CD4-positive, alpha-beta T cell treated with Interleukin-1 beta for 1 hour (primary cell): ENCODE data around the gene LTBP1.
A peak's percentile ranks its signal among the peaks of the same experiment; 100 is the strongest.
"Not testable (repeated sequence)": the region's sequence is repeated elsewhere in the genome, so short reads cannot be mapped to it uniquely, and the experiment has no call there.

Experiments used
- DNase-seq, 2 donors: peaks; one replicate each; pipeline ENCODE4 v3.0.0-alpha.2; 2020 to 2022

The LTBP1 gene

DNA sequence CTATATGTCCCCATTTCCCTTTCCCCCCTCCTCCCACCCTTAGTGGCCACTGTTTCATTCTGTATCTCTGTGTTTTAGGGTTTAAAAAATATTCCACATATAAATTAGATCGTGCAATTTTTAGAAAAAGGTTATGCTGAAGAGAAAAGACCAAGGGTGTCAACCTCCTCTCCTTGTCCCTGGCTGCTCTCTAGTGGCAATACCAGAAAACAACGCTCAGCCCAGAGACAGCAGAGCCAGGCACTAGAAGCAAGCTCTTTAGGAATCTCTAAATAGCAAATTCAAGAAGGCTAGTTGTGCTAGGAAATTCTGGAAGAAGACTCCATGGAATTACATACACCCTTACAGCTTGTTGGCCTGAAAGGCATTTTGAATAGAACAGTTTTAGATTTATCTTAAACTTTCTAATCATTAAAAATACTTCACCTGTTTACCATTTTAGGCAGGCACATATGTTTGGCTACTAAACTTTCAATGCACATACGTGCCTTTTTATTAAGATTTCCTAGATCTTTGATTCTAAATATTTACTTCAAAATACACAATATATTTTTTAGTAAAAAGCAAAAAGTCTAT lies 494.6 kb downstream of the LTBP1 start:
- DNase-seq: peak; percentile 2 to 5

DNA sequence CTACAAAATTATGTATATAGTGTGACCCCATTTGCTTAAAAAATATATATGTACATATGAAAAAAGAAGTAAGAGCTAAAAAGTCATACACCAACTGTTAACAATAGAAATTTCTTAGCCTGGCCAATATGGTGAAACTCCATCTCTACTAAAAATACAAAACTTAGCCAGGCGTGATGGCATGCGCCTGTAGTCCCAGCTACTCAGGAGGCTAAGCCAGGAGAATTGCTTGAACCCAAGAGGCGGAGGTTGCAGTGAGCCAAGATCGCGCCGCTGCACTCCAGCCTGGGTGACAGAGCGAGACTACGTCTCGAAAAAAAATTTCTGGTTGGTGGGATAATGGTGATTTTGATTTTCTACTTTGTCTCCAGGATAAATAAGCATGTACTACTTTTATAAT lies 495.3 kb downstream of the LTBP1 start:
- not testable (repeated sequence) for DNase-seq

- DNase-seq: no peak
Observed at GRCh38 chr2:33442528-33443079, 495.9 kb downstream of the LTBP1 start.

GRCh38 chr2:33443274-33443829 lies 496.6 kb downstream of the LTBP1 start:
- no peak for DNase-seq

GRCh38 chr2:33444967-33445366 lies 498.2 kb downstream of the LTBP1 start:
- no peak for DNase-seq

DNA sequence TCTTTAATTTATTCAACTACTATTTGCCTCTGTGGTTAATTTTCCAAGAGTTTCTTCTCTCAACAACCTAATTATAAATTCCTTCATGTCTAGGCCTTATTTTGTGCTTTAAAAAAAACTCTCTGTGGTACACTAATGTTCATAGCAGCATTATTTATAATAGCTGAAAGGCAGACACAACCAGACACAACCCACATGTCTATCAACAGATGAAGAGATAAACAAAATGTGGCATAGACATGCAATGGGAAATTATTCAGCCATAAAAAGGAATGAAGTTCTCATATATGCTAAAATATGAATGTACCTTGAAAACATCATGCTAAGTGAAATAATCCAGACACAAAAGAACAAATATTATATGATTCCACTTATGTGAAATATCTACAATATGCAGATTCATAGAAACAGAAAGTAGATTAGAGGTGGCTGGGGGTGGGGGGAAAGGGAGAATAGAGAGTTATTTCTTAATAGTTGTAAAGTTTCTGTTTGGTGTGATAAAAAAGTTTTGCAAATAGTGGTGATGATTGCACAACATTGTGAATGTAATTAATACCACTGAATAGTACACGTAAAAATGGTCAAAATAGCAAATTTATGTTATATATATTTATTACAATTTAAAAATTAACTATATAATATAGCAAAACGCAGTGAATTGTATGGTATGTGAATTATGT lies 501.6 kb downstream of the LTBP1 start:
- no peak for DNase-seq
